HG03469 (cell line): ENCODE data around the gene ROM1.
"Not testable (repeated sequence)": the region's sequence is repeated elsewhere in the genome, so short reads cannot be mapped to it uniquely, and the experiment has no call there.

Source experiments
- ATAC-seq: cut with Tn5 transposase; IDR thresholded peaks from one replicate; pipeline ENCODE4 v1.9.1; 2021; ENCODE audit warnings: mild to moderate bottlenecking, moderate library complexity, moderate number of reproducible peaks; ENCODE audit not compliant: unreplicated experiment

The ROM1 gene

GRCh38 chr11:62585356-62585755 lies 27.7 kb upstream of the ROM1 start:
- ATAC-seq = not testable (repeated sequence)

GRCh38 chr11:62588966-62589637 lies 24.0 kb upstream of the ROM1 start:
- ATAC-seq = no peak

GRCh38 chr11:62591448-62592145 lies 21.5 kb upstream of the ROM1 start, which contains the start of gene TUT1:
TUT1 (minus strand) TSS chr11:62591523; CDS start chr11:62591485, 38 bp downstream.
- peak; percentile 70 for ATAC-seq

- ATAC-seq = no peak
Observed at GRCh38 chr11:62592146-62592815, 20.8 kb upstream of the ROM1 start.

GRCh38 chr11:62592989-62593421 lies 20.1 kb upstream of the ROM1 start:
- ATAC-seq = no peak

GRCh38 chr11:62593434-62594044 lies 19.5 kb upstream of the ROM1 start:
- no peak for ATAC-seq

GRCh38 chr11:62595124-62595523 lies 17.9 kb upstream of the ROM1 start:
- ATAC-seq = no peak

- no peak for ATAC-seq
Observed at GRCh38 chr11:62599069-62599696, 13.9 kb upstream of the ROM1 start.

GRCh38 chr11:62599901-62600300 lies 13.2 kb upstream of the ROM1 start:
- ATAC-seq = no peak

- no peak for ATAC-seq
Observed at GRCh38 chr11:62600367-62601121, 12.5 kb upstream of the ROM1 start.

GRCh38 chr11:62601122-62601371 lies 12.0 kb upstream of the ROM1 start:
- ATAC-seq = no peak

GRCh38 chr11:62601372-62602140 lies 11.5 kb upstream of the ROM1 start, which contains the start of gene MTA2:
MTA2 (minus strand) TSS chr11:62601865; CDS start chr11:62601450, 415 bp downstream.
- peak; percentile 50 for ATAC-seq

GRCh38 chr11:62602141-62603071 lies 10.7 kb upstream of the ROM1 start:
- ATAC-seq = no peak

GRCh38 chr11:62603072-62603408 lies 10.0 kb upstream of the ROM1 start:
- ATAC-seq = no peak

- ATAC-seq = no peak
Observed at GRCh38 chr11:62603776-62604299, 9.2 kb upstream of the ROM1 start.

GRCh38 chr11:62604460-62605120 lies 8.5 kb upstream of the ROM1 start:
- no peak for ATAC-seq

GRCh38 chr11:62605467-62605866 lies 7.6 kb upstream of the ROM1 start:
- ATAC-seq = no peak

- no peak for ATAC-seq
Observed at GRCh38 chr11:62605902-62606301, 7.2 kb upstream of the ROM1 start.
